ENCODE measurements around the gene CCL2. TPM values are rescaled to one million over a fixed set of nuclear protein-coding genes. Genes with fewer than 3 reads are reported as not detected.

CCL2 gene
- total and polyA plus RNA-seq, 7 donors, result 5.0 to 28.3 (median 8.0) TPM

- intact Hi-C loops (cut with DNase I), result no loop called here
Measured at GRCh38 chr17:34241062-34241461, 14.0 kb upstream of the CCL2 start.

GRCh38 chr17:34242587-34243363, 12.3 kb upstream of the CCL2 start:
- H3K27me3 ChIP-seq (ENCODE audit: insufficient read depth in 3 of 3, low read length in 2 of 3), result no peaks in the 10 kb centered on the region
- DNase-seq (no peak), ATAC-seq (peak in 2 of 4 donors; percentile 13 to 33)
- peak overlapping the region; percentile 36 for H3K27ac ChIP-seq
- TF ChIP-seq CTCF (IDR thresholded peaks at IDR 0.05), result no peak
- 45 to 64% (median 46%) methylated on average over 8 of the region's 8 CpGs for WGBS, 3 donors
- peaks cover 23% of the 10 kb centered on the region for H3K4me1 ChIP-seq
- intact Hi-C loops (cut with DNase I), result no loop called here
- H3K4me3 ChIP-seq, result no peak overlapping the region
- no peaks in the 10 kb centered on the region for H3K36me3 ChIP-seq (ENCODE audit: insufficient read depth in 1 of 2, low read depth in 1 of 2)
- H3K9me3 ChIP-seq, result no peaks in the 10 kb centered on the region

More at GRCh38 chr17:34241062-34241461, 14.0 kb upstream of the CCL2 start:
- Histone ChIP-seq H3K27ac (no peak overlapping the region), H3K4me3 (no peak overlapping the region), H3K4me1 (peaks cover 23% of the 10 kb centered on the region), H3K27me3 (ENCODE audit: insufficient read depth in 3 of 3, low read length in 2 of 3) (no peaks in the 10 kb centered on the region), H3K36me3 (ENCODE audit: insufficient read depth in 1 of 2, low read depth in 1 of 2) (no peaks in the 10 kb centered on the region), H3K9me3 (no peaks in the 10 kb centered on the region)
- DNase-seq (peak; percentile 75 to 87), ATAC-seq (peak in 3 of 4 donors; percentile 49 to 71 (median 51))
- 0 to 2% (median 2%) methylated on average over 4 of the region's 4 CpGs for WGBS, 3 donors
- no peak for TF ChIP-seq CTCF (IDR thresholded peaks at IDR 0.05)

GRCh38 chr17:34243364-34244320, 11.4 kb upstream of the CCL2 start:
- H3K27me3 ChIP-seq (ENCODE audit: insufficient read depth in 3 of 3, low read length in 2 of 3), result no peaks in the 10 kb centered on the region
- intact Hi-C loops (cut with DNase I), result no loop called here
- ATAC-seq, result no peak
- no peak for DNase-seq
- no peaks in the 10 kb centered on the region for H3K9me3 ChIP-seq
- 65 to 76% (median 72%) methylated on average over 7 of the region's 7 CpGs for WGBS, 3 donors
- peaks cover 18% of the 10 kb centered on the region for H3K4me1 ChIP-seq
- no peak for TF ChIP-seq CTCF (IDR thresholded peaks at IDR 0.05)
- no peak overlapping the region for H3K4me3 ChIP-seq
- H3K36me3 ChIP-seq (ENCODE audit: insufficient read depth in 1 of 2, low read depth in 1 of 2), result no peaks in the 10 kb centered on the region
- peak overlapping the region; percentile 36 for H3K27ac ChIP-seq

GRCh38 chr17:34245351-34245905, 9.7 kb upstream of the CCL2 start:
- Histone ChIP-seq H3K4me1 (peaks cover 18% of the 10 kb centered on the region), H3K27me3 (ENCODE audit: insufficient read depth in 3 of 3, low read length in 2 of 3) (no peaks in the 10 kb centered on the region), H3K27ac (no peak overlapping the region), H3K4me3 (no peak overlapping the region), H3K36me3 (ENCODE audit: insufficient read depth in 1 of 2, low read depth in 1 of 2) (no peaks in the 10 kb centered on the region), H3K9me3 (no peaks in the 10 kb centered on the region)
- DNase-seq (no peak), ATAC-seq (no peak)
- WGBS, 3 donors, result 58 to 69% (median 58%) methylated on average over 6 of the region's 6 CpGs
- no peak for TF ChIP-seq CTCF (IDR thresholded peaks at IDR 0.05)
- intact Hi-C loops (cut with DNase I), result no loop called here

Data from psoas muscle (tissue), 8 donors.